Testis (tissue), 3 donors: ENCODE data around the gene NFIA. TPM values are rescaled to one million over a fixed set of nuclear protein-coding genes. Genes with fewer than 3 reads are reported as not detected.
A peak's percentile ranks its signal among the peaks of the same experiment; 100 is the strongest.

Source experiments
- DNase-seq: peaks from one replicate; pipeline ENCODE4 v3.0.0-alpha.2; 2019
- H3K27ac ChIP-seq, 2 donors: fragments of 200-600 bp; sonication (generic); one replicate each; pipeline ENCODE4 v1.5.1; 2019
- H3K27me3 ChIP-seq: fragments of 200-600 bp; sonication (generic); one replicate; pipeline ENCODE4 v1.5.1; 2019
- H3K36me3 ChIP-seq: fragments of 200-600 bp; sonication (generic); one replicate; pipeline ENCODE4 v1.5.1; 2017; ENCODE audit warnings: low read depth; ENCODE audit errors: missing control alignments
- H3K4me1 ChIP-seq: fragments of 200-600 bp; sonication (generic); one replicate; pipeline ENCODE4 v1.5.1; 2019
- H3K4me3 ChIP-seq, 2 donors: fragments of 200-600 bp; sonication (generic); one replicate each; pipeline ENCODE4 v1.5.1; 2017 to 2019
- H3K9me3 ChIP-seq: fragments of 200-600 bp; sonication (generic); one replicate; pipeline ENCODE4 v1.5.1; 2017
- POLR2A ChIP-seq: fragments of 450-650 bp; IDR thresholded peaks from one replicate; pipeline ENCODE4 v1.6.1; 2017; ENCODE audit warnings: antibody characterized with exemption, mild to moderate bottlenecking, moderate library complexity
- WGBS, 2 donors: methylation state at CpG; one replicate each; pipeline ENCODE4 v1.1.5; 2018; 5-methylcytosine and 5-hydroxymethylcytosine counted together
- intact Hi-C: fragments of 100-400 bp; cut with DNase I; formaldehyde crosslinking; loops from one replicate; pipeline ENCODE4 v1.15.1; 2023; ENCODE audit warnings: low total_unique reads
- polyA plus RNA-seq: library from polyadenylated mRNA; stranded (reverse); fragments of 350-450 nt; fragmentation: Illumina TruSeq; extraction: RNeasy Lipid Tissue Mini Kit (QIAGEN cat#74804); gene quantifications from one replicate; pipeline ENCODE4 v1.2.3, GENCODE V29; 2014; ENCODE audit warnings: low read depth, low replicate concordance; ENCODE audit not compliant: insufficient read depth
- total RNA-seq, 2 donors: library from RNA; depleted of rRNA; stranded (reverse); fragments of >200 nt; gene quantifications; one replicate each; pipeline ENCODE4 v1.2.3, GENCODE V29; 2016
- TF ChIP-seq, protein P1 (sequence below), 3 experiments: fragments of 450-650 bp in 2 of 3; fragments of 200-600 bp in 1 of 3; sonication (generic) in 1 of 3; IDR thresholded peaks; one replicate each; pipeline ENCODE4 v1.5.1; 2016 to 2019; ENCODE audit warnings: antibody characterized with exemption in 3 of 3, mild to moderate bottlenecking in 2 of 3, moderate library complexity in 1 of 3

The NFIA gene
- total and polyA plus RNA-seq, 3 donors from 2014 or later: 11.6 to 78.9 (median 53.5) TPM

DNA sequence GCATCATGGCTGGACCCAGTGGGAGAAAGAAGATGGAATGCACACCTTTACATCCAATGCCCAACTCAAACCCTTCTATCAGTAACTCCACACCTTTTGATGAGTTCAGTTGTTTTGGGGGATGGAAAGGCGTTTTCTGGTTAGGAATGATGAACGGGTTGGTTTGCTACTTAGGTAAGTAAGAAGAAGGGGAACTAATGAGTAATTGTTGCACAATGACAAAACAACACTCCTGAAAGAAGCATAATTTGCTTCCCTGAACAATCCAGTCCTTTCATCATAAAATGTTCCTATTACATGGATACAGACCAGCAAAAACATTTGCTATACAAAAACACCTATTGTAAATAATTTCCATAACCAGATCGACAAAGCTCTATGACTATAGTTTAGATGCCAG is 35.9 kb upstream of the NFIA start:
- Histone ChIP-seq H3K27me3 (no peaks in the 10 kb centered on the region), H3K4me3 (no peak overlapping the region), H3K36me3 (no peaks in the 10 kb centered on the region), H3K9me3 (no peaks in the 10 kb centered on the region), H3K27ac (no peak overlapping the region), H3K4me1 (peaks cover 5% of the 10 kb centered on the region)
- no peak for DNase-seq
- 81 to 88% methylated on average over 3 of the region's 3 CpGs for WGBS, 2 donors
- no peak for TF ChIP-seq POLR2A
- TF ChIP-seq, protein P1, sequence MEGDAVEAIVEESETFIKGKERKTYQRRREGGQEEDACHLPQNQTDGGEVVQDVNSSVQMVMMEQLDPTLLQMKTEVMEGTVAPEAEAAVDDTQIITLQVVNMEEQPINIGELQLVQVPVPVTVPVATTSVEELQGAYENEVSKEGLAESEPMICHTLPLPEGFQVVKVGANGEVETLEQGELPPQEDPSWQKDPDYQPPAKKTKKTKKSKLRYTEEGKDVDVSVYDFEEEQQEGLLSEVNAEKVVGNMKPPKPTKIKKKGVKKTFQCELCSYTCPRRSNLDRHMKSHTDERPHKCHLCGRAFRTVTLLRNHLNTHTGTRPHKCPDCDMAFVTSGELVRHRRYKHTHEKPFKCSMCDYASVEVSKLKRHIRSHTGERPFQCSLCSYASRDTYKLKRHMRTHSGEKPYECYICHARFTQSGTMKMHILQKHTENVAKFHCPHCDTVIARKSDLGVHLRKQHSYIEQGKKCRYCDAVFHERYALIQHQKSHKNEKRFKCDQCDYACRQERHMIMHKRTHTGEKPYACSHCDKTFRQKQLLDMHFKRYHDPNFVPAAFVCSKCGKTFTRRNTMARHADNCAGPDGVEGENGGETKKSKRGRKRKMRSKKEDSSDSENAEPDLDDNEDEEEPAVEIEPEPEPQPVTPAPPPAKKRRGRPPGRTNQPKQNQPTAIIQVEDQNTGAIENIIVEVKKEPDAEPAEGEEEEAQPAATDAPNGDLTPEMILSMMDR (IDR thresholded peaks at IDR 0.05): no peak
- intact Hi-C loops: loop anchor here (10.0 kb wide), 3 partner anchors 72 to 808 kb away; no protein-coding TSS in a partner anchor

DNA sequence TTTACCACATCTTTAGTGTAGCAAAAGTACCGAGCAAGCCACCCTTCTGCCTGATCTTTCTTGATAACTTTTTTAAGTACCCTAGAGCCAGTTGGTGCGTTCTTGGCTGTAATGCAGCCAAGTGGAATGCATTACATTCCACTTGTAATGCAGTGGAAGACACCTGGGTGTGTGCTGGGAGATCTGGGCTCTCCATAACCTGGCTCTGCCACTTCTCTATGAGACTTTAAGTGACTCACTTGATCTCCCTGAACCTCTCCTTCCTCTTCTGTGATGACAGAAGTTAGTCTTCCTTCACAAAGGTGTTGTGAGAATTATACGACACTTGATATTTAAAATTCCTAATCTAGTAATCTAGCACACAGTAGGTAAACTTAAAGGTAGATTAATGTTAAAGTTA is 35.3 kb upstream of the NFIA start:
- no peak overlapping the region for H3K27ac ChIP-seq
- DNase-seq: no peak
- no peaks in the 10 kb centered on the region for H3K36me3 ChIP-seq
- 90 to 95% methylated on average over 3 of the region's 3 CpGs for WGBS, 2 donors
- no peaks in the 10 kb centered on the region for H3K27me3 ChIP-seq
- no peak for TF ChIP-seq POLR2A
- TF ChIP-seq, protein P1 (IDR thresholded peaks at IDR 0.05): no peak
- intact Hi-C loops: loop anchor here (10.0 kb wide), 3 partner anchors 72 to 808 kb away; no protein-coding TSS in a partner anchor
- no peaks in the 10 kb centered on the region for H3K9me3 ChIP-seq
- no peak overlapping the region for H3K4me3 ChIP-seq
- H3K4me1 ChIP-seq: peaks cover 11% of the 10 kb centered on the region

DNA sequence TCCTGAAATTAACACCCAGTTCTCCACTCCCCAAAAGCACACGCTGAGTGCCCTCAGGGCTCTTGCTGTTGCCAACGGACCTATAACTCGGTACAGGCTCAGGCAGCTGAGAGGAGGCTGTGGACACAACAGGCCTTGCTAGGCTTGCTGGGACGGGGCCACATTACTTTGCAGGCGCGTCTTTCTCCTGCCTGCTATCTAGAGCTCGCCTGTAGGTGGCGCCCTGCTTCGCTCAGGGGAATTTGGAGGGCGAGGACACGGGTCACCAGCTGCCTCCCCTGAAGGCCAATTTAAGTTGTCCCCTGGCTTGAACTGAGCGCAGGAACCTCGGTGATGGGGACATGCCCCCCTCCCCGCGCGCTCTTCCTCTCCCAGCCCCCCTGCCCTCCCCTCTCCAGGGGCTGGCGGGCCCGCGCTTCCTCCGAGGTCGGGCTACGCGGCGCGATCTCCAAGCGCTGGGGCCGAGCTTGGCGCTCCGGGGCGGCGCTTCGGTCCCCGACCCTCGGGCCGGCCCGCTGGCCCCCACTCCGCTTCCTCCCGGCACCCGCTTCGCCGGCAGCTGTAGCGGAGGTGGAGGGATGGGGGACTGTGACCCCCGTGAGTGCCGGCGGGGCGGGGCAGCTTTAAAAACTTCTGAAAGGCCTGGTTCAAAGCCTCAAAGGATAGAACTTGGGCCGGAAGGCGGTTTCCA is 32.4 kb upstream of the NFIA start:
- 0% methylated on average over 11 to 42 of the region's 48 CpGs for WGBS, 2 donors
- DNase-seq: peak; percentile 95
- Histone ChIP-seq H3K9me3 (no peaks in the 10 kb centered on the region), H3K36me3 (no peaks in the 10 kb centered on the region), H3K27me3 (no peaks in the 10 kb centered on the region), H3K4me3 (peak overlapping the region; percentile 89 to 91), H3K4me1 (peaks cover 29% of the 10 kb centered on the region), H3K27ac (peak overlapping the region; percentile 96)
- TF ChIP-seq POLR2A: no peak
- TF ChIP-seq, protein P1 (IDR thresholded peaks at IDR 0.05): peak; percentile 97
- intact Hi-C loops: loop anchor here (5.0 to 10.0 kb wide), 4 partner anchors 75 to 805 kb away; no protein-coding TSS in a partner anchor

DNA sequence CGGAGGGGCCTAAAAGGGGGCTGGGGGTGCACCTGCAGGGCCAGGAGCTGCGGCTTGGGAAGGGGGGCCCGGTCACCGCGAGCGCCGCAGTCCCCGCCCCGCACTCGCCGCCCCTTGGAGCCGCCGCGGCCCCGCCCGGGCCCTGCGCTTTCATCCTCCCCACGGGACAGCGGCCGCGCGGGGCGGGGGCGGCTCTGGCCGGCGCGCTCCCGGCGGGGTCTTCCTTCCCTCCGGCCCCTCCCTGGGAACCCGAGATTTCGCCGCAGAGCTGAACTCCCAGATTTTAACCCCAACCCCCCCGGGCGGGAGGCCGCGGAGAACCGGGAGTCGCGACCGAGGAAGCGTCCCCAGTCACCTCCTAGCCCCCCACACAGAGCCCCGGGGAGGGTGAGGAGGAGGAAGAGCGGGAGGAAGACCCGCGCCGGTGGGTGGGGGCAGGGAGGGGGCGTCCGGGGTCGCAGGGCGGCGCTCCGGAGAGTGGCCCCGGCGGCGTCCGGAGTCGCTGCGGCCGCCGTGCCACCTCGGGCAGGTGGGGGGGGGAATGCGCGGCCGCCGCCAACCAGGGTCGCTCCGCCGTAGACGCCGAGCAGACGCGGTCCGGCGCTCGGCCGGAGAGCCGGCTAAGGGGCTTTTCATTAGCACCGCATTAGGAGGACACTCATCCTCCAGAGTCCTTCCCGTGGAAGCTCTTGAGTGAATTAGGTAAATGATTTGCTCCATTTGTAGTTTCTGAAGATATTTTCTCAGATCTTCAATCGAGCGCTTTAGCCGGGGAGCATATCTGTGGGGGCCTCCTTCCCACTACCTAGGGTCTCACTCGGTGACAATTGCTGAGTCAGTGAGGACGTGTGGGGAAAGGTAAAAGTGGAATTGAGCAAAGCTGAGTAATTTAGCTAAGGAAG is 31.6 kb upstream of the NFIA start:
- Histone ChIP-seq H3K4me3 (peak overlapping the region; percentile 89 to 91), H3K27ac (peak overlapping the region; percentile 96), H3K9me3 (no peaks in the 10 kb centered on the region), H3K27me3 (no peaks in the 10 kb centered on the region), H3K36me3 (no peaks in the 10 kb centered on the region), H3K4me1 (peaks cover 37% of the 10 kb centered on the region)
- DNase-seq: peak; percentile 45
- intact Hi-C loops: loop anchor here (5.0 kb wide), 1 partner anchor 402 kb away; no protein-coding TSS in a partner anchor
- TF ChIP-seq, protein P1 (IDR thresholded peaks at IDR 0.05): no peak
- TF ChIP-seq POLR2A: no peak
- 1 to 6% methylated on average over 25 to 52 of the region's 85 CpGs for WGBS, 2 donors
